Vagina (tissue), 2 donors: Measurements from ENCODE around the gene PODXL2. TPM values are rescaled to one million over a fixed set of nuclear protein-coding genes. Genes with fewer than 3 reads are reported as not detected.

Experiments
- DNase-seq, 2 donors: peaks; one replicate each; pipeline ENCODE4 v3.0.0-alpha.2; 2017; ENCODE audit errors: extremely low spot score in 2 of 2
- H3K27ac ChIP-seq: fragments of 200-600 bp; sonication (generic); one replicate; pipeline ENCODE4 v1.5.1; 2019
- H3K27me3 ChIP-seq: fragments of 200-600 bp; sonication (generic); one replicate; pipeline ENCODE4 v1.5.1; 2019
- H3K36me3 ChIP-seq, 2 donors: fragments of 200-600 bp; sonication (generic); one replicate each; pipeline ENCODE4 v1.5.1; 2017 to 2019
- H3K4me1 ChIP-seq: fragments of 200-600 bp; sonication (generic); one replicate; pipeline ENCODE4 v1.5.1; 2019
- H3K4me3 ChIP-seq, 2 donors: fragments of 200-600 bp; sonication (generic); 1 replicate in 1 of 2; 2 replicates in 1 of 2; pipeline ENCODE4 v1.5.1; 2016 to 2019
- H3K9me3 ChIP-seq: fragments of 200-600 bp; sonication (generic); one replicate; pipeline ENCODE4 v1.5.1; 2019
- POLR2A ChIP-seq, 2 donors: fragments of 450-650 bp; IDR thresholded peaks; one replicate each; pipeline ENCODE4 v1.6.1; 2017; ENCODE audit warnings: antibody characterized with exemption in 2 of 2, mild to moderate bottlenecking in 2 of 2, moderate library complexity in 2 of 2
- POLR2AphosphoS5 ChIP-seq, 2 donors: sonication (generic); formaldehyde crosslinking; IDR thresholded peaks; one replicate each; pipeline ENCODE4 v1.9.0; 2017; ENCODE audit warnings: antibody characterized with exemption in 2 of 2, mild to moderate bottlenecking in 2 of 2, low read depth in 1 of 2; ENCODE audit not compliant: insufficient read depth in 1 of 2
- intact Hi-C: fragments of 100-400 bp; cut with DNase I; formaldehyde crosslinking; loops from one replicate; pipeline ENCODE4 v1.15.1; 2023
- total RNA-seq: library from RNA; depleted of rRNA; stranded (reverse); fragments of >200 nt; gene quantifications from one replicate; pipeline ENCODE4 v1.2.3, GENCODE V29; 2016
- TF ChIP-seq, protein P1 (sequence below), 3 experiments: fragments of 450-650 bp in 2 of 3; fragments of 200-600 bp in 1 of 3; sonication (generic) in 1 of 3; IDR thresholded peaks; one replicate each; pipeline ENCODE4 v1.5.1; 2017 to 2019; ENCODE audit warnings: antibody characterized with exemption in 3 of 3, mild to moderate bottlenecking in 2 of 3, moderate library complexity in 2 of 3

Gene PODXL2
- total RNA-seq, 1 donor from 2014 or later, result 2.9 TPM

DNA sequence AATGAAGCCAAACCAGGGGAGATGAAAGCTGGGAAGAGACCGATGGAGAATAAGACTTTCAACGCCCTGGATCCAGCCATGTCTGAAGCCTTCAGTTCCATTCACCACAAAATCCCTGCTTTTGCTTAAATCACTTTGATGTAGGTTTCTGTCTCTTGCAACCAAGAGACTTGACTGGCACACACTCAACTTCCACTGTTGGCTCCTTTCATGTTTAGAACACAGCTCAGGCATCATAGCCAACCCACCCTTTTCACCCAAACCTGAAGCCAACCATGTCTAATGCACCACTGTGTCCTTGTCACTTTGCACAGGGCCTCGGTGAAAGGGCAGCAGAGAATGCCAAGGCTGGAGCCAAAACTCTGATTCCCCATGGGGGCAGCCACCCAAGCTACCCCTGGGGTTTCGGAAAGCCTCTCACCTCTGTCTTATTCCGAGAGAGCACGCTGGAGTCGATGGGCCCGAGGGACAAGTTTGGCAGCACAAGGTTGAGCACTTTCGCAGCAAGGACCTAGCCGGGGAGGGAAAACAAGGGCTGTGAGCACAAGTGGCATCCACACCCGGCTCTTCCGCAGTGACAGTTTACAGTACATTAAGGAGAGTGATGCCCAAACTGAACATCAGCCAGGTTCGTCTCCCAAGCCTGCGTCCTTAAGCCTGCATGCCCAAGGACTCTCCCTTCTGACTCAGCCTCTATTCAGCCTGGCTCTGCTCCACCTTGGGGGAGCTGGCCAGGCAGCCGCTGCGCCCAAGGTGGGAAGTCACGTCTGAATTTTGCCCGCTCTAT, 81.4 kb downstream of the PODXL2 start:
- TF ChIP-seq, protein P1, sequence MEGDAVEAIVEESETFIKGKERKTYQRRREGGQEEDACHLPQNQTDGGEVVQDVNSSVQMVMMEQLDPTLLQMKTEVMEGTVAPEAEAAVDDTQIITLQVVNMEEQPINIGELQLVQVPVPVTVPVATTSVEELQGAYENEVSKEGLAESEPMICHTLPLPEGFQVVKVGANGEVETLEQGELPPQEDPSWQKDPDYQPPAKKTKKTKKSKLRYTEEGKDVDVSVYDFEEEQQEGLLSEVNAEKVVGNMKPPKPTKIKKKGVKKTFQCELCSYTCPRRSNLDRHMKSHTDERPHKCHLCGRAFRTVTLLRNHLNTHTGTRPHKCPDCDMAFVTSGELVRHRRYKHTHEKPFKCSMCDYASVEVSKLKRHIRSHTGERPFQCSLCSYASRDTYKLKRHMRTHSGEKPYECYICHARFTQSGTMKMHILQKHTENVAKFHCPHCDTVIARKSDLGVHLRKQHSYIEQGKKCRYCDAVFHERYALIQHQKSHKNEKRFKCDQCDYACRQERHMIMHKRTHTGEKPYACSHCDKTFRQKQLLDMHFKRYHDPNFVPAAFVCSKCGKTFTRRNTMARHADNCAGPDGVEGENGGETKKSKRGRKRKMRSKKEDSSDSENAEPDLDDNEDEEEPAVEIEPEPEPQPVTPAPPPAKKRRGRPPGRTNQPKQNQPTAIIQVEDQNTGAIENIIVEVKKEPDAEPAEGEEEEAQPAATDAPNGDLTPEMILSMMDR (IDR thresholded peaks at IDR 0.05), result no peak
- TF ChIP-seq POLR2AphosphoS5 (IDR thresholded peaks at IDR 0.05; ENCODE audit: insufficient read depth in 1 of 2, low read depth in 1 of 2), result no peak
- H3K9me3 ChIP-seq, result no peaks in the 10 kb centered on the region
- no peaks in the 10 kb centered on the region for H3K27me3 ChIP-seq
- H3K4me3 ChIP-seq, result no peak overlapping the region
- H3K36me3 ChIP-seq, result no peaks in the 10 kb centered on the region
- peaks cover 16% of the 10 kb centered on the region for H3K4me1 ChIP-seq
- H3K27ac ChIP-seq, result peak overlapping the region; percentile 74
- intact Hi-C loops, result no loop called here
- no peak for DNase-seq

DNA sequence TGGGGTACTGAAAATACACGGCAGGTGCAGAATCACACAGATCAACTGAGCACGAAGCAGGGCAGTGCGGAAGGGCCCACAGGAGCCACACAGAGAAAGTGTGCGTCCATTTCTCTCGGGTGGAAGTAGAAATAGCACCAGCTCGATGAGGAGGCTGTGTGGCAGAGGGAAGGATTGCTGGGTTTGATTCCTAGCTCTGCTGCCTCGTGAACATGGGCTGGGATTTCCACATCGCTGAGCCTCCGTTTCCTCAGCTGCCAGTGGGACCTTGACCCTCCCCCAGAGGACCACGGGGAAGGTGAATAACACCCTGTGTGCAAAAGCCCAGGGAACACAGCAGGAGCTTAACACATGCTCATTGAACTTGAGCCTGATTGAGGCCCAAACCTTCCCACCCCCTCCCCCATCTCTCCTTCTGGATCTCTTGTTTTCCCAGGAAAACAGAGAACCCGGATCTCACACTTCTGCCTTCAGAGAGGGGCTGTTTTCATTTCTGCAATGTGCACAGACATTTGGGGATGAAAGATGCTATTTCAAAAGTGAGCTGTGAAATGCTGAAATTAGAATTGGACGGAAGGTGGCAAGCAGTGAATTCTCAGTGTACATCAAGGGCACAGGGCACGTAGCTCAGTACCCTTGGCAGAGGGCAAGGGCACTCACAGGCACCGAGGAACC, 82.2 kb downstream of the PODXL2 start:
- Histone ChIP-seq H3K4me3 (no peak overlapping the region), H3K4me1 (peaks cover 16% of the 10 kb centered on the region), H3K27ac (no peak overlapping the region), H3K27me3 (no peaks in the 10 kb centered on the region), H3K36me3 (no peaks in the 10 kb centered on the region), H3K9me3 (no peaks in the 10 kb centered on the region)
- TF ChIP-seq, protein P1 (IDR thresholded peaks at IDR 0.05), result no peak
- no peak for TF ChIP-seq POLR2AphosphoS5 (IDR thresholded peaks at IDR 0.05; ENCODE audit: insufficient read depth in 1 of 2, low read depth in 1 of 2)
- TF ChIP-seq POLR2A (IDR thresholded peaks at IDR 0.05), result no peak
- no peak for DNase-seq
- intact Hi-C loops, result no loop called here

DNA sequence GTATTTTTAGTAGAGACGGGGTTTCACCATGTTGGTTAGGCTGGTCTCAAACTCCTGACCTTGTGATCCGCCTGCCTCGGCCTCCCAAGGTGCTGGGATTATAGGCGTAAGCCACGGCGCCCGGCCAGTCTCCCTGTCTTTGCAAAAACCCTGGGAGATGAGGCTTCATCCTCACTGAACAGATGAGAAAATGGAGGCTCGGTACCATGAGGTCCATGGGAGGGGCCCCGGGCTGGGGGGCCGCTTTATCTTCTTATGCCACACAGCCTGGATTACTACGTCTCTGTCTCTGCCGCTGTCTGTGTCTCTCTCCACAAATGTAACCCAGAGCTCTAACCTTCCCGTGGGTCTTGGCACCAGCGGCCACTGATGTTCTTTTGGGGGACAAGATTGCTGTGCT, 82.9 kb downstream of the PODXL2 start:
- Histone ChIP-seq H3K4me1 (peaks cover 16% of the 10 kb centered on the region), H3K27ac (no peak overlapping the region), H3K27me3 (no peaks in the 10 kb centered on the region), H3K9me3 (no peaks in the 10 kb centered on the region), H3K36me3 (no peaks in the 10 kb centered on the region), H3K4me3 (no peak overlapping the region)
- intact Hi-C loops, result no loop called here
- no peak for DNase-seq
- TF ChIP-seq POLR2A (IDR thresholded peaks at IDR 0.05), result no peak
- TF ChIP-seq POLR2AphosphoS5 (IDR thresholded peaks at IDR 0.05; ENCODE audit: insufficient read depth in 1 of 2, low read depth in 1 of 2), result no peak
- TF ChIP-seq, protein P1 (IDR thresholded peaks at IDR 0.05), result no peak

DNA sequence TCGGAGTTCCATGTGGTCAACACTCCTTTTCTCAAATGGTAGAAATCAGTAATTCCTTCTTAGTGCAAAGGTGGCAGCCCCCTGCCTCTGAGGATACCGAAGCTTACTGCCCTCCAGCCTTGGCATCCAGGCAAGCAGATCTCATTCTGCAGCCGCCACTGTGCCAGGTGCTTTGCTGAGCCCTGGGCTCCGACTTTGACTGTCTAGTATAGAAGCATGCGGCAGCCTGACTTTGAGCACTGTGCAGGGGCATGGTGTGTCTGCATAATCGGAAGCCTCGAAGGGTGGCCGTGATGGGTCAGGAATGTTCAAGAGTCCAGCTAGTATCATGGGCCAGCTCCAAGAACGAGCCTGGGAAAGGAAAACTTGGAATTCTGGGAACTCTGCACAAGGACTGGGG, 83.5 kb downstream of the PODXL2 start:
- Histone ChIP-seq H3K4me3 (no peak overlapping the region), H3K9me3 (no peaks in the 10 kb centered on the region), H3K4me1 (peaks cover 16% of the 10 kb centered on the region), H3K36me3 (no peaks in the 10 kb centered on the region), H3K27me3 (no peaks in the 10 kb centered on the region), H3K27ac (no peak overlapping the region)
- TF ChIP-seq, protein P1 (IDR thresholded peaks at IDR 0.05), result no peak
- TF ChIP-seq POLR2A (IDR thresholded peaks at IDR 0.05) (no peak), POLR2AphosphoS5 (IDR thresholded peaks at IDR 0.05; ENCODE audit: insufficient read depth in 1 of 2, low read depth in 1 of 2) (no peak)
- intact Hi-C loops, result no loop called here
- DNase-seq, result no peak
